Sigmoid colon (tissue), 7 donors: ENCODE data around the gene RABEP1. TPM values are rescaled to one million over a fixed set of nuclear protein-coding genes. Genes with fewer than 3 reads are reported as not detected.
A peak's percentile ranks its signal among the peaks of the same experiment; 100 is the strongest.
"Not testable (repeated sequence)": the region's sequence is repeated elsewhere in the genome, so short reads cannot be mapped to it uniquely, and the experiment has no call there.

Experiments used
- DNase-seq: peaks from one replicate; pipeline ENCODE4 v3.0.0-alpha.2; 2019
- H3K27ac ChIP-seq, 4 donors: fragments of 200-600 bp; sonication (generic); one replicate each; pipeline ENCODE4 v1.5.1; 2016 to 2019; ENCODE audit warnings: mild to moderate bottlenecking in 1 of 4
- H3K27me3 ChIP-seq, 3 donors: fragments of 200-600 bp; sonication (generic); one replicate each; pipeline ENCODE4 v1.5.1; 2019; ENCODE audit warnings: mild to moderate bottlenecking in 1 of 3
- H3K36me3 ChIP-seq, 4 donors: fragments of 200-600 bp; sonication (generic); one replicate each; pipeline ENCODE4 v1.5.1; 2016 to 2019
- H3K4me1 ChIP-seq, 4 donors: fragments of 200-600 bp; sonication (generic); one replicate each; pipeline ENCODE4 v1.5.1; 2017 to 2019
- H3K4me3 ChIP-seq, 4 donors: fragments of 200-600 bp; sonication (generic); one replicate each; pipeline ENCODE4 v1.5.1; 2017 to 2019; ENCODE audit warnings: mild to moderate bottlenecking in 2 of 4, moderate library complexity in 1 of 4
- H3K9me3 ChIP-seq, 4 donors: fragments of 200-600 bp in 3 of 4; sonication (generic) in 3 of 4; one replicate each; pipeline versions ENCODE4 v1.5.1 to v1.6.1; 2013 to 2019
- CTCF ChIP-seq, 4 experiments: fragments of 450-650 bp in 3 of 4; fragments of 200-600 bp in 1 of 4; IDR thresholded peaks; one replicate each; pipeline ENCODE4 v1.5.1; 2016 to 2019; ENCODE audit warnings: antibody characterized with exemption in 4 of 4, mild to moderate bottlenecking in 3 of 4, moderate library complexity in 2 of 4
- EP300 ChIP-seq, 4 donors: sonication (generic); formaldehyde crosslinking; IDR thresholded peaks; one replicate each; pipeline ENCODE4 v1.6.1; 2017; ENCODE audit warnings: antibody characterized with exemption in 4 of 4
- POLR2A ChIP-seq, 2 donors: fragments of 450-650 bp; IDR thresholded peaks; one replicate each; pipeline ENCODE4 v1.6.1; 2016; ENCODE audit warnings: antibody characterized with exemption in 2 of 2, mild to moderate bottlenecking in 2 of 2, moderate library complexity in 2 of 2
- POLR2AphosphoS5 ChIP-seq, 4 donors: sonication (generic); formaldehyde crosslinking; IDR thresholded peaks; one replicate each; pipeline ENCODE4 v1.6.1; 2017; ENCODE audit warnings: antibody characterized with exemption in 4 of 4
- WGBS, 2 donors: extraction: QIAGEN DNeasy Blood & Tissue Kit; methylation state at CpG; one replicate each; pipeline ENCODE4 v1.1.7; 2013; 5-methylcytosine and 5-hydroxymethylcytosine counted together
- intact Hi-C: fragments of 100-400 bp; cut with DNase I; formaldehyde crosslinking; loops from one replicate; pipeline ENCODE4 v1.15.1; 2023
- polyA plus RNA-seq, 3 donors: library from polyadenylated mRNA; stranded (reverse); fragments of 200-250 nt; gene quantifications; one replicate each; pipeline ENCODE4 v1.2.3, GENCODE V29; 2013
- total RNA-seq, 4 donors: library from RNA; depleted of rRNA; stranded (reverse); fragments of >200 nt; gene quantifications; one replicate each; pipeline ENCODE4 v1.1.0, GENCODE V29; 2016
- donor health status: healthy with polysubstance abuse.
- donor health status: Bipolar disorder and iron deficiency.
- donor health status: healthy.

RABEP1 gene, protein sequence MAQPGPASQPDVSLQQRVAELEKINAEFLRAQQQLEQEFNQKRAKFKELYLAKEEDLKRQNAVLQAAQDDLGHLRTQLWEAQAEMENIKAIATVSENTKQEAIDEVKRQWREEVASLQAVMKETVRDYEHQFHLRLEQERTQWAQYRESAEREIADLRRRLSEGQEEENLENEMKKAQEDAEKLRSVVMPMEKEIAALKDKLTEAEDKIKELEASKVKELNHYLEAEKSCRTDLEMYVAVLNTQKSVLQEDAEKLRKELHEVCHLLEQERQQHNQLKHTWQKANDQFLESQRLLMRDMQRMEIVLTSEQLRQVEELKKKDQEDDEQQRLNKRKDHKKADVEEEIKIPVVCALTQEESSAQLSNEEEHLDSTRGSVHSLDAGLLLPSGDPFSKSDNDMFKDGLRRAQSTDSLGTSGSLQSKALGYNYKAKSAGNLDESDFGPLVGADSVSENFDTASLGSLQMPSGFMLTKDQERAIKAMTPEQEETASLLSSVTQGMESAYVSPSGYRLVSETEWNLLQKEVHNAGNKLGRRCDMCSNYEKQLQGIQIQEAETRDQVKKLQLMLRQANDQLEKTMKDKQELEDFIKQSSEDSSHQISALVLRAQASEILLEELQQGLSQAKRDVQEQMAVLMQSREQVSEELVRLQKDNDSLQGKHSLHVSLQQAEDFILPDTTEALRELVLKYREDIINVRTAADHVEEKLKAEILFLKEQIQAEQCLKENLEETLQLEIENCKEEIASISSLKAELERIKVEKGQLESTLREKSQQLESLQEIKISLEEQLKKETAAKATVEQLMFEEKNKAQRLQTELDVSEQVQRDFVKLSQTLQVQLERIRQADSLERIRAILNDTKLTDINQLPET
- 10 to 100 TPM; 39.8 to 52.9 (median 46.4) TPM for total RNA-seq
- polyA plus RNA-seq: 10 to 100 TPM; 12.7 to 19.0 (median 14.4) TPM

GRCh38 chr17:5281814-5282641 is at the start of gene RABEP1:
TSS of gene RABEP1 (plus strand) at chr17:5282284. CDS start at chr17:5282487, 203 bp downstream.
- no peaks in the 10 kb centered on the region for H3K9me3 ChIP-seq
- TF ChIP-seq CTCF (IDR thresholded peaks at IDR 0.05): peak in 3 of 4 experiments; percentile 13 to 17 (median 14)
- no peak for TF ChIP-seq EP300 (IDR thresholded peaks at IDR 0.05)
- TF ChIP-seq POLR2AphosphoS5 (IDR thresholded peaks at IDR 0.05): peak; percentile 89 to 97 (median 96)
- peak; percentile 43 to 65 for TF ChIP-seq POLR2A (IDR thresholded peaks at IDR 0.05)
- peaks cover 0 to 37% (median 27%) of the 10 kb centered on the region in 4 donors for H3K4me1 ChIP-seq
- intact Hi-C loops: loop anchor here (5.0 kb wide), 1 partner anchor 155 kb away; the partner anchor contains the start of gene C1QBP
- H3K27me3 ChIP-seq: no peaks in the 10 kb centered on the region
- H3K36me3 ChIP-seq: no peaks in the 10 kb centered on the region
- H3K27ac ChIP-seq: peak within 1 kb of the TSS; percentile 89 to 98 (median 93)
- peak within 1 kb of the TSS; percentile 57 to 97 (median 90) for H3K4me3 ChIP-seq
- WGBS, 2 donors: 1% methylated on average over 98 of the region's 98 CpGs
- peak; percentile 97 for DNase-seq

DNA sequence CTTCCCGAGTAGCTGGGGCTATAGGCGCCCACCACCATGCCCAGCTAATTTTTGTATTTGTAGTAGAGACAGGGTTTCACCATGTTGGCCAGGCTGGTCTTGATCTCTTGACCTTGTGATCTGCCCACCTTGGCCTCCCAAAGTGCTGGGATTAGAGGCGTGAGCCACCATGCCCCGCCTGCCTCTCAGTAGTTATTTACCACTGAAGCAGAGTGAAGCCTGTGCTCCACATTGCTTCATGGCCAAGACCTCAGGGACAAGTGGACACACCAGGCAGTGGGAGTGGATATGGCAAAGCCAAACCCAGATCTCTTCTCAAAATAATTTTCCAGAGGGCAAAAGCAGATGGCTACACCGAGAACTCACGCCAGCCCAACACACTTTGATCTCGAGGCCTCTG is 48.6 kb upstream of the RABEP1 start:
- H3K27me3 ChIP-seq, H3K4me1 ChIP-seq, H3K9me3 ChIP-seq, H3K36me3 ChIP-seq, DNase-seq, intact Hi-C loops, H3K4me3 ChIP-seq: not testable (repeated sequence)
- WGBS, 2 donors: 92 to 94% methylated on average over 7 of the region's 7 CpGs
- peak overlapping the region in 2 of 4 donors; percentile 14 to 27 for H3K27ac ChIP-seq

- 83 to 90% methylated on average over 19 of the region's 19 CpGs for WGBS, 2 donors
- peak; percentile 71 for DNase-seq
- peak within 1 kb of the TSS in 2 of 4 donors; percentile 15 to 19 for H3K4me3 ChIP-seq
- no peaks in the 10 kb centered on the region for H3K9me3 ChIP-seq
- no peaks in the 10 kb centered on the region for H3K27me3 ChIP-seq
- H3K36me3 ChIP-seq: peaks cover 0 to 6% (median 3%) of the 10 kb centered on the region in 4 donors
- H3K4me1 ChIP-seq: no peaks in the 10 kb centered on the region
- TF ChIP-seq EP300 (IDR thresholded peaks at IDR 0.05) (no peak), POLR2AphosphoS5 (IDR thresholded peaks at IDR 0.05) (peak in 2 of 4 donors; percentile 13 to 33), POLR2A (IDR thresholded peaks at IDR 0.05) (peak; percentile 14 to 20)
- H3K27ac ChIP-seq: peak within 1 kb of the TSS in 2 of 4 donors; percentile 27 to 39
- intact Hi-C loops: no loop called here
Measured at GRCh38 chr17:5234645-5235576, 47.2 kb upstream of the RABEP1 start, which contains the start of gene SCIMP. TSS of gene SCIMP (minus strand) at chr17:5234860. CDS start at chr17:5234755, 105 bp downstream.

GRCh38 chr17:5236938-5237540 is 45.0 kb upstream of the RABEP1 start:
- WGBS, 2 donors: 70 to 80% methylated on average over 3 of the region's 3 CpGs
- no peaks in the 10 kb centered on the region for H3K4me1 ChIP-seq
- H3K9me3 ChIP-seq: no peaks in the 10 kb centered on the region
- H3K36me3 ChIP-seq: peaks cover 0 to 6% (median 3%) of the 10 kb centered on the region in 4 donors
- TF ChIP-seq POLR2A (IDR thresholded peaks at IDR 0.05) (no peak), POLR2AphosphoS5 (IDR thresholded peaks at IDR 0.05) (no peak), EP300 (IDR thresholded peaks at IDR 0.05) (no peak), CTCF (IDR thresholded peaks at IDR 0.05) (no peak)
- no peak overlapping the region for H3K4me3 ChIP-seq
- H3K27me3 ChIP-seq: no peaks in the 10 kb centered on the region
- intact Hi-C loops: no loop called here
- no peak overlapping the region for H3K27ac ChIP-seq
- DNase-seq: no peak
